Measurements from ENCODE around the gene KRTAP10-8.
"Not testable (repeated sequence)": the region's sequence is repeated elsewhere in the genome, so short reads cannot be mapped to it uniquely, and the experiment has no call there.

DNA sequence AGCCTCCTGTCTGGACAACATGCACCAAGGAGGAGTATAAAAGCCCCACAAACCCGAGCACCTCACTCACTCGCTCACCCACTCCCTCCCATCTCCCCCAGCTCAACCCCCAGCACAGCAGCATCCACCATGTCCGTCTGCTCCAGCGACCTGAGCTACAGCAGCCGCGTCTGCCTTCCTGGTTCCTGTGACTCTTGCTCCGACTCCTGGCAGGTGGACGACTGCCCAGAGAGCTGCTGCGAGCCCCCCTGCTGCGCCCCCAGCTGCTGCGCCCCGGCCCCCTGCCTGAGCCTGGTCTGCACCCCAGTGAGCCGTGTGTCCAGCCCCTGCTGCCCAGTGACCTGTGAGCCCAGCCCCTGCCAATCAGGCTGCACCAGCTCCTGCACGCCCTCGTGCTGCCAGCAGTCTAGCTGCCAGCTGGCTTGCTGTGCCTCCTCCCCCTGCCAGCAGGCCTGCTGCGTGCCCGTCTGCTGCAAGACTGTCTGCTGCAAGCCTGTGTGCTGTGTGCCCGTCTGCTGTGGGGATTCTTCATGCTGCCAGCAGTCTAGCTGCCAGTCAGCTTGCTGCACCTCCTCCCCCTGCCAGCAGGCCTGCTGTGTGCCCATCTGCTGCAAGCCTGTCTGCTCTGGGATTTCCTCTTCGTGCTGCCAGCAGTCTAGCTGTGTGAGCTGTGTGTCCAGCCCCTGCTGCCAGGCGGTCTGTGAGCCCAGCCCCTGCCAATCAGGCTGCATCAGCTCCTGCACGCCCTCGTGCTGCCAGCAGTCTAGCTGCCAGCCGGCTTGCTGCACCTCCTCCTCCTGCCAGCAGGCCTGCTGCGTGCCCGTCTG is 38.0 kb upstream of the KRTAP10-8 start, which contains the start of gene KRTAP10-4:
- TF ChIP-seq, protein P1, sequence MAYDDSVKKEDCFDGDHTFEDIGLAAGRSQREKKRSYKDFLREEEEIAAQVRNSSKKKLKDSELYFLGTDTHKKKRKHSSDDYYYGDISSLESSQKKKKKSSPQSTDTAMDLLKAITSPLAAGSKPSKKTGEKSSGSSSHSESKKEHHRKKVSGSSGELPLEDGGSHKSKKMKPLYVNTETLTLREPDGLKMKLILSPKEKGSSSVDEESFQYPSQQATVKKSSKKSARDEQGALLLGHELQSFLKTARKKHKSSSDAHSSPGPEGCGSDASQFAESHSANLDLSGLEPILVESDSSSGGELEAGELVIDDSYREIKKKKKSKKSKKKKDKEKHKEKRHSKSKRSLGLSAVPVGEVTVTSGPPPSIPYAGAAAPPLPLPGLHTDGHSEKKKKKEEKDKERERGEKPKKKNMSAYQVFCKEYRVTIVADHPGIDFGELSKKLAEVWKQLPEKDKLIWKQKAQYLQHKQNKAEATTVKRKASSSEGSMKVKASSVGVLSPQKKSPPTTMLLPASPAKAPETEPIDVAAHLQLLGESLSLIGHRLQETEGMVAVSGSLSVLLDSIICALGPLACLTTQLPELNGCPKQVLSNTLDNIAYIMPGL (CRISPR knock-in tag; IDR thresholded peaks at IDR 0.05): not testable (repeated sequence)
- not testable (repeated sequence) for TF ChIP-seq ZNF138 (CRISPR knock-in tag; conservative IDR thresholded peaks at IDR 0.05); TEAD4 (CRISPR knock-in tag; IDR thresholded peaks at IDR 0.05); NFE2L1 (CRISPR knock-in tag; IDR thresholded peaks at IDR 0.05); GTF2I (CRISPR knock-in tag; conservative IDR thresholded peaks at IDR 0.05); NR3C1 (CRISPR knock-in tag; conservative IDR thresholded peaks at IDR 0.05; ENCODE audit: low read depth); ZNF232 (CRISPR knock-in tag; IDR thresholded peaks at IDR 0.05); ZNF219 (CRISPR knock-in tag; IDR thresholded peaks at IDR 0.05; ENCODE audit: borderline replicate concordance)
- TF ChIP-seq, protein P2, sequence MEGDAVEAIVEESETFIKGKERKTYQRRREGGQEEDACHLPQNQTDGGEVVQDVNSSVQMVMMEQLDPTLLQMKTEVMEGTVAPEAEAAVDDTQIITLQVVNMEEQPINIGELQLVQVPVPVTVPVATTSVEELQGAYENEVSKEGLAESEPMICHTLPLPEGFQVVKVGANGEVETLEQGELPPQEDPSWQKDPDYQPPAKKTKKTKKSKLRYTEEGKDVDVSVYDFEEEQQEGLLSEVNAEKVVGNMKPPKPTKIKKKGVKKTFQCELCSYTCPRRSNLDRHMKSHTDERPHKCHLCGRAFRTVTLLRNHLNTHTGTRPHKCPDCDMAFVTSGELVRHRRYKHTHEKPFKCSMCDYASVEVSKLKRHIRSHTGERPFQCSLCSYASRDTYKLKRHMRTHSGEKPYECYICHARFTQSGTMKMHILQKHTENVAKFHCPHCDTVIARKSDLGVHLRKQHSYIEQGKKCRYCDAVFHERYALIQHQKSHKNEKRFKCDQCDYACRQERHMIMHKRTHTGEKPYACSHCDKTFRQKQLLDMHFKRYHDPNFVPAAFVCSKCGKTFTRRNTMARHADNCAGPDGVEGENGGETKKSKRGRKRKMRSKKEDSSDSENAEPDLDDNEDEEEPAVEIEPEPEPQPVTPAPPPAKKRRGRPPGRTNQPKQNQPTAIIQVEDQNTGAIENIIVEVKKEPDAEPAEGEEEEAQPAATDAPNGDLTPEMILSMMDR (IDR thresholded peaks at IDR 0.05): not testable (repeated sequence)
- TF ChIP-seq, protein P3, sequence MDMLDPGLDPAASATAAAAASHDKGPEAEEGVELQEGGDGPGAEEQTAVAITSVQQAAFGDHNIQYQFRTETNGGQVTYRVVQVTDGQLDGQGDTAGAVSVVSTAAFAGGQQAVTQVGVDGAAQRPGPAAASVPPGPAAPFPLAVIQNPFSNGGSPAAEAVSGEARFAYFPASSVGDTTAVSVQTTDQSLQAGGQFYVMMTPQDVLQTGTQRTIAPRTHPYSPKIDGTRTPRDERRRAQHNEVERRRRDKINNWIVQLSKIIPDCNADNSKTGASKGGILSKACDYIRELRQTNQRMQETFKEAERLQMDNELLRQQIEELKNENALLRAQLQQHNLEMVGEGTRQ (CRISPR knock-in tag; IDR thresholded peaks at IDR 0.05): not testable (repeated sequence)
- TF ChIP-seq, protein P4, sequence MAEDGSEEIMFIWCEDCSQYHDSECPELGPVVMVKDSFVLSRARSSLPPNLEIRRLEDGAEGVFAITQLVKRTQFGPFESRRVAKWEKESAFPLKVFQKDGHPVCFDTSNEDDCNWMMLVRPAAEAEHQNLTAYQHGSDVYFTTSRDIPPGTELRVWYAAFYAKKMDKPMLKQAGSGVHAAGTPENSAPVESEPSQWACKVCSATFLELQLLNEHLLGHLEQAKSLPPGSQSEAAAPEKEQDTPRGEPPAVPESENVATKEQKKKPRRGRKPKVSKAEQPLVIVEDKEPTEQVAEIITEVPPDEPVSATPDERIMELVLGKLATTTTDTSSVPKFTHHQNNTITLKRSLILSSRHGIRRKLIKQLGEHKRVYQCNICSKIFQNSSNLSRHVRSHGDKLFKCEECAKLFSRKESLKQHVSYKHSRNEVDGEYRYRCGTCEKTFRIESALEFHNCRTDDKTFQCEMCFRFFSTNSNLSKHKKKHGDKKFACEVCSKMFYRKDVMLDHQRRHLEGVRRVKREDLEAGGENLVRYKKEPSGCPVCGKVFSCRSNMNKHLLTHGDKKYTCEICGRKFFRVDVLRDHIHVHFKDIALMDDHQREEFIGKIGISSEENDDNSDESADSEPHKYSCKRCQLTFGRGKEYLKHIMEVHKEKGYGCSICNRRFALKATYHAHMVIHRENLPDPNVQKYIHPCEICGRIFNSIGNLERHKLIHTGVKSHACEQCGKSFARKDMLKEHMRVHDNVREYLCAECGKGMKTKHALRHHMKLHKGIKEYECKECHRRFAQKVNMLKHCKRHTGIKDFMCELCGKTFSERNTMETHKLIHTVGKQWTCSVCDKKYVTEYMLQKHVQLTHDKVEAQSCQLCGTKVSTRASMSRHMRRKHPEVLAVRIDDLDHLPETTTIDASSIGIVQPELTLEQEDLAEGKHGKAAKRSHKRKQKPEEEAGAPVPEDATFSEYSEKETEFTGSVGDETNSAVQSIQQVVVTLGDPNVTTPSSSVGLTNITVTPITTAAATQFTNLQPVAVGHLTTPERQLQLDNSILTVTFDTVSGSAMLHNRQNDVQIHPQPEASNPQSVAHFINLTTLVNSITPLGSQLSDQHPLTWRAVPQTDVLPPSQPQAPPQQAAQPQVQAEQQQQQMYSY (CRISPR knock-in tag; IDR thresholded peaks at IDR 0.05): not testable (repeated sequence)
- TF ChIP-seq, protein P5, sequence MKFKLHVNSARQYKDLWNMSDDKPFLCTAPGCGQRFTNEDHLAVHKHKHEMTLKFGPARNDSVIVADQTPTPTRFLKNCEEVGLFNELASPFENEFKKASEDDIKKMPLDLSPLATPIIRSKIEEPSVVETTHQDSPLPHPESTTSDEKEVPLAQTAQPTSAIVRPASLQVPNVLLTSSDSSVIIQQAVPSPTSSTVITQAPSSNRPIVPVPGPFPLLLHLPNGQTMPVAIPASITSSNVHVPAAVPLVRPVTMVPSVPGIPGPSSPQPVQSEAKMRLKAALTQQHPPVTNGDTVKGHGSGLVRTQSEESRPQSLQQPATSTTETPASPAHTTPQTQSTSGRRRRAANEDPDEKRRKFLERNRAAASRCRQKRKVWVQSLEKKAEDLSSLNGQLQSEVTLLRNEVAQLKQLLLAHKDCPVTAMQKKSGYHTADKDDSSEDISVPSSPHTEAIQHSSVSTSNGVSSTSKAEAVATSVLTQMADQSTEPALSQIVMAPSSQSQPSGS (CRISPR knock-in tag; IDR thresholded peaks at IDR 0.05; ENCODE audit: borderline replicate concordance, low read depth): not testable (repeated sequence)
